Activated T-helper 17 cell treated with anti-CD3 and anti-CD28 coated beads, Interleukin-2, amount 50 U/mL, for 72 hours (primary cell): ENCODE measurements around the gene RNF135. TPM values are rescaled to one million over a fixed set of nuclear protein-coding genes. Genes with fewer than 3 reads are reported as not detected.
"Not testable (repeated sequence)": the region's sequence is repeated elsewhere in the genome, so short reads cannot be mapped to it uniquely, and the experiment has no call there.

ENCODE experiments used
- ATAC-seq: fragments of 150-1000 bp; cut with Tn5 transposase; replicated peaks from 2 replicates; pipeline ENCODE4 v1.10.0; 2021; ENCODE audit warnings: mild to moderate bottlenecking, moderate library complexity
- H3K27ac Mint-ChIP-seq: one replicate; pipeline ENCODE4 v1.8.0; 2022; ENCODE audit warnings: mixed read lengths
- H3K27me3 Mint-ChIP-seq: one replicate; pipeline ENCODE4 v1.8.0; 2022; ENCODE audit warnings: mixed read lengths
- H3K36me3 Mint-ChIP-seq: one replicate; pipeline ENCODE4 v1.8.0; 2022; ENCODE audit warnings: low read depth, mild to moderate bottlenecking, mixed read lengths
- H3K4me1 Mint-ChIP-seq: one replicate; pipeline ENCODE4 v1.8.0; 2022; ENCODE audit warnings: mixed read lengths
- H3K4me3 Mint-ChIP-seq: one replicate; pipeline ENCODE4 v1.8.0; 2022; ENCODE audit warnings: mild to moderate bottlenecking, mixed read lengths
- H3K9me3 Mint-ChIP-seq: one replicate; pipeline ENCODE4 v1.8.0; 2022; ENCODE audit warnings: mixed read lengths
- total RNA-seq, 2 donors: library from RNA; stranded (reverse); gene quantifications; one replicate each; pipeline ENCODE4 v1.2.3, GENCODE V29; 2022

The RNF135 gene
- 1 to 10 TPM; 4.0 to 4.4 TPM for total RNA-seq

- Mint-ChIP-seq H3K27ac (peak within 1 kb of the TSS; percentile 90), H3K4me3 (peak within 1 kb of the TSS; percentile 96), H3K4me1 (peaks cover 5% of the 10 kb centered on the region), H3K27me3 (no peaks in the 10 kb centered on the region), H3K36me3 (no peaks in the 10 kb centered on the region), H3K9me3 (no peaks in the 10 kb centered on the region)
- ATAC-seq: peak; percentile 89
Measured at GRCh38 chr17:30970831-30971567, at the start of gene RNF135. TSS of gene RNF135 (plus strand) at chr17:30971039. CDS start at chr17:30971074, 35 bp downstream.

- Mint-ChIP-seq H3K9me3 (no peaks in the 10 kb centered on the region), H3K27me3 (peaks cover 40% of the 10 kb centered on the region), H3K27ac (no peak within 1 kb of the TSS), H3K4me1 (no peaks in the 10 kb centered on the region), H3K36me3 (no peaks in the 10 kb centered on the region), H3K4me3 (peak within 1 kb of the TSS; percentile 48)
- peak; percentile 18 for ATAC-seq
Measured at GRCh38 chr17:30921544-30922196, 49.2 kb upstream of the RNF135 start, which contains the start of gene ADAP2. TSS of gene ADAP2 (plus strand) at chr17:30921945. CDS start at chr17:30922015, 70 bp downstream.

GRCh38 chr17:30922235-30923030 lies 48.4 kb upstream of the RNF135 start:
- Mint-ChIP-seq H3K4me1 (no peaks in the 10 kb centered on the region), H3K9me3 (no peaks in the 10 kb centered on the region), H3K4me3 (peak overlapping the region; percentile 48), H3K27me3 (peaks cover 45% of the 10 kb centered on the region), H3K36me3 (no peaks in the 10 kb centered on the region), H3K27ac (no peak overlapping the region)
- no peak for ATAC-seq

- H3K9me3 Mint-ChIP-seq: no peaks in the 10 kb centered on the region
- ATAC-seq: no peak
Measured at GRCh38 chr17:30924341-30924740, 46.5 kb upstream of the RNF135 start.

GRCh38 chr17:30926516-30926915 lies 44.3 kb upstream of the RNF135 start:
- Mint-ChIP-seq H3K4me1 (no peaks in the 10 kb centered on the region), H3K27me3 (peaks cover 26% of the 10 kb centered on the region), H3K27ac (no peak overlapping the region), H3K36me3 (no peaks in the 10 kb centered on the region), H3K4me3 (no peak overlapping the region), H3K9me3 (no peaks in the 10 kb centered on the region)
- peak; percentile 82 for ATAC-seq

More at GRCh38 chr17:30924341-30924740, 46.5 kb upstream of the RNF135 start:
- Mint-ChIP-seq H3K36me3 (no peaks in the 10 kb centered on the region), H3K27me3 (peaks cover 42% of the 10 kb centered on the region), H3K4me3 (no peak overlapping the region), H3K27ac (no peak overlapping the region), H3K4me1 (no peaks in the 10 kb centered on the region)

- Mint-ChIP-seq H3K9me3 (no peaks in the 10 kb centered on the region), H3K27me3 (peaks cover 22% of the 10 kb centered on the region), H3K4me3 (no peak overlapping the region), H3K4me1 (no peaks in the 10 kb centered on the region), H3K27ac (no peak overlapping the region), H3K36me3 (no peaks in the 10 kb centered on the region)
- no peak for ATAC-seq
Measured at GRCh38 chr17:30927756-30928155, 43.1 kb upstream of the RNF135 start.

- Mint-ChIP-seq H3K36me3 (no peaks in the 10 kb centered on the region), H3K4me1 (no peaks in the 10 kb centered on the region), H3K27me3 (peaks cover 20% of the 10 kb centered on the region), H3K4me3 (no peak overlapping the region), H3K27ac (no peak overlapping the region), H3K9me3 (no peaks in the 10 kb centered on the region)
- no peak for ATAC-seq
Measured at GRCh38 chr17:30928584-30928983, 42.3 kb upstream of the RNF135 start.

GRCh38 chr17:30929081-30929633 lies 41.7 kb upstream of the RNF135 start:
- Mint-ChIP-seq H3K36me3 (no peaks in the 10 kb centered on the region), H3K4me3 (no peak overlapping the region), H3K27ac (no peak overlapping the region), H3K9me3 (no peaks in the 10 kb centered on the region), H3K27me3 (peaks cover 19% of the 10 kb centered on the region), H3K4me1 (no peaks in the 10 kb centered on the region)
- no peak for ATAC-seq

- not testable (repeated sequence) for H3K4me3 Mint-ChIP-seq, H3K9me3 Mint-ChIP-seq, H3K27ac Mint-ChIP-seq, ATAC-seq, H3K36me3 Mint-ChIP-seq, H3K4me1 Mint-ChIP-seq
- H3K27me3 Mint-ChIP-seq: peaks cover 15% of the 10 kb centered on the region
Measured at GRCh38 chr17:30929861-30930260, 41.0 kb upstream of the RNF135 start.

GRCh38 chr17:30930495-30930894 lies 40.3 kb upstream of the RNF135 start:
- H3K4me1 Mint-ChIP-seq: no peaks in the 10 kb centered on the region
- no peak for ATAC-seq
- H3K27me3 Mint-ChIP-seq: peaks cover 13% of the 10 kb centered on the region
- H3K9me3 Mint-ChIP-seq: no peaks in the 10 kb centered on the region
- no peak overlapping the region for H3K27ac Mint-ChIP-seq
- no peak overlapping the region for H3K4me3 Mint-ChIP-seq
- H3K36me3 Mint-ChIP-seq: no peaks in the 10 kb centered on the region

- not testable (repeated sequence) for H3K4me1 Mint-ChIP-seq, H3K4me3 Mint-ChIP-seq, H3K27ac Mint-ChIP-seq, H3K27me3 Mint-ChIP-seq, ATAC-seq, H3K9me3 Mint-ChIP-seq, H3K36me3 Mint-ChIP-seq
Measured at GRCh38 chr17:30931582-30931981, 39.3 kb upstream of the RNF135 start.

- H3K27ac Mint-ChIP-seq: no peak overlapping the region
- H3K36me3 Mint-ChIP-seq: no peaks in the 10 kb centered on the region
- peaks cover 5% of the 10 kb centered on the region for H3K4me1 Mint-ChIP-seq
- H3K9me3 Mint-ChIP-seq: no peaks in the 10 kb centered on the region
- ATAC-seq: no peak
- H3K27me3 Mint-ChIP-seq: no peaks in the 10 kb centered on the region
- no peak overlapping the region for H3K4me3 Mint-ChIP-seq
Measured at GRCh38 chr17:30933966-30934365, 36.9 kb upstream of the RNF135 start.

- H3K4me3 Mint-ChIP-seq: peak overlapping the region; percentile 58
- ATAC-seq: peak; percentile 40
- H3K27ac Mint-ChIP-seq: peak overlapping the region; percentile 77
- peaks cover 5% of the 10 kb centered on the region for H3K4me1 Mint-ChIP-seq
- no peaks in the 10 kb centered on the region for H3K9me3 Mint-ChIP-seq
- H3K27me3 Mint-ChIP-seq: no peaks in the 10 kb centered on the region
- no peaks in the 10 kb centered on the region for H3K36me3 Mint-ChIP-seq
Measured at GRCh38 chr17:30939051-30939689, 31.7 kb upstream of the RNF135 start.
